ENCODE data around the gene DIDO1.

DNA sequence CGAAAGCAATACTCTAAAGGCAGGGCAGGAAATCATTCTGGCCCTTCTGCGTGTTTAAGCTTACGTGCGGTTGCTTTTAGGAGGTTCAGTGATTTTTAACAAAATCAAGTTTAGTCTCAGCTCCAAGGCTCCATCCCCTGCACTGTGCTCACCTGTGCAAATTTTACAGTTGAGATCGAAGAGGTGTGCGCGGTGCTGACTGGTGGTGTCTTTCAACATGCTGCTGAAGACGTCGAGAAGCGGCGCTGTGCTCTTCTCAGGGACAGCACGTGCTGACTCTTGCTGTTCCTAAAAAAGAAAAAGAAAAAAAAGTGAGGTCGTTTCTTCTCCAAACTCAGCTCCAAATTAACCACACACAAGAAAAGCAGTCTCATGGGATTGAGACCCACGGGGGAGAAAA lies 32.0 kb downstream of the DIDO1 start:
- TF ChIP-seq, protein P1, sequence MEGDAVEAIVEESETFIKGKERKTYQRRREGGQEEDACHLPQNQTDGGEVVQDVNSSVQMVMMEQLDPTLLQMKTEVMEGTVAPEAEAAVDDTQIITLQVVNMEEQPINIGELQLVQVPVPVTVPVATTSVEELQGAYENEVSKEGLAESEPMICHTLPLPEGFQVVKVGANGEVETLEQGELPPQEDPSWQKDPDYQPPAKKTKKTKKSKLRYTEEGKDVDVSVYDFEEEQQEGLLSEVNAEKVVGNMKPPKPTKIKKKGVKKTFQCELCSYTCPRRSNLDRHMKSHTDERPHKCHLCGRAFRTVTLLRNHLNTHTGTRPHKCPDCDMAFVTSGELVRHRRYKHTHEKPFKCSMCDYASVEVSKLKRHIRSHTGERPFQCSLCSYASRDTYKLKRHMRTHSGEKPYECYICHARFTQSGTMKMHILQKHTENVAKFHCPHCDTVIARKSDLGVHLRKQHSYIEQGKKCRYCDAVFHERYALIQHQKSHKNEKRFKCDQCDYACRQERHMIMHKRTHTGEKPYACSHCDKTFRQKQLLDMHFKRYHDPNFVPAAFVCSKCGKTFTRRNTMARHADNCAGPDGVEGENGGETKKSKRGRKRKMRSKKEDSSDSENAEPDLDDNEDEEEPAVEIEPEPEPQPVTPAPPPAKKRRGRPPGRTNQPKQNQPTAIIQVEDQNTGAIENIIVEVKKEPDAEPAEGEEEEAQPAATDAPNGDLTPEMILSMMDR (IDR thresholded peaks at IDR 0.05; ENCODE audit: low read depth, low read length), result no peak
- no peak for TF ChIP-seq EZH2phosphoT487 (IDR thresholded peaks at IDR 0.05; ENCODE audit: low read depth)
